ENCODE data around the gene KY.
A peak's percentile ranks its signal among the peaks of the same experiment; 100 is the strongest.

KY gene

DNA sequence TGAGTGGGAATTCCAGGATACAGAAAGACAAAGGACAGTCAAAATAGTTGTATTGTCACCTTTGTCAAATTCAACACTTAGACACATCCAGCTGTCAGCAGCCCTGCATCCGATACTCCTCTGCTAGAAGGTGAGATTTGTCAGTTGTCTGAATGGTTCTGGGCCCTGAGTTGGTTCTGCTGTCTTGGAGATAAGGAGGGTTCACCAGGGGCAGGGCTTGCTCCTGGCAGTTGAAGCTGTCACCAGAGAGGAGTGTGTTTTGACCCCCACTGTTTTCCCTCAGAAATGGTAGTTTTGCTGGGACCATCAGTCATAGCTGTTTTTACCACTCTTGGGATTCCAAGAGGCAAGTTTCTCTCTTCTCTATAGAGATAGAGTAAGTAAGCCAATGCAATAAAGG, 3.2 kb upstream of the KY start:
- H3K9ac ChIP-seq (ENCODE audit: low read length) = no peak overlapping the region
- H3K4me1 ChIP-seq (ENCODE audit: control insufficient read depth, insufficient read depth, low read length) = peaks cover 14% of the 10 kb centered on the region
- H3K36me3 ChIP-seq (ENCODE audit: control insufficient read depth, insufficient read depth, low read length, severe bottlenecking) = no peaks in the 10 kb centered on the region
- H3K9me3 ChIP-seq (ENCODE audit: control insufficient read depth, low read length) = no peaks in the 10 kb centered on the region
- no peak overlapping the region for H3K4me3 ChIP-seq (ENCODE audit: low read length)
- DNase-seq (ENCODE audit: low read depth) = no peak
- H3K27me3 ChIP-seq (replicated peaks; ENCODE audit: control insufficient read depth, insufficient read depth, low read length) = no peaks in the 10 kb centered on the region

DNA sequence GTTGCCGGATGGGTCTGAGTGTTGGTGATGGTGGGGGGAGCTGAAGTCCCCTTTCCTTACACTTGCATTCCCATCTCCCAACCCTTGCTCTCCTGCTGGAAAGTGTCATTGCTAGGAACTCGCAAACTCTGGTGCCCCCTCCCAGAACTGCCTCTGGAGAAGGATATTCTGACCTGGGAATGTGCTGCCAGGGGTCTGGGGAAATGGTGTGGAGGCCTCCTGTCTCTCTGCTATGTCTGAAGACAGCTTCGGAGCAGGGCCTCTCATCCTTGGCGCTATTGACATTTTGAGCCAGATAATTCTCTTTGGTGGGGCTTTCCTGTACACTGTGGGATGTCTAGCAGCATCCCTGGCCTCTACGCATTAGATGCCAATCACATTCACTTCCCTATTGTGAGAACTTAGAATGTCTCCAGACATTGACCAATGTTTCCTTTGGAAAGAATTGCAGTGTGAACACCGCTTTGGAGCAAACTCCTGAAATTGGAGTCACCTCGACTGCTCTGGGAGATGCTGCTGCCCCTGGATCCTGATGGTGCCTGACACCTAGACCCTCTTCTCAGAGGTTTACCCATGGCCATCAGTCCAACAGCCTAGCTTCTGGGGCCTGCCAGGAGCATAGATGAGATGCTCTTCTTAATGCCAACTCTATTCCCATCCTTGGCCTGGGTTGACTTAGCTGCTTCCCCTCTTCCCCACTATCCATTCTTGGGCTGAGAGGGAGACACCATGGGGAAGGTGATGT, 2.2 kb upstream of the KY start:
- Histone ChIP-seq H3K27me3 (replicated peaks; ENCODE audit: control insufficient read depth, insufficient read depth, low read length) (no peaks in the 10 kb centered on the region), H3K9ac (ENCODE audit: low read length) (no peak overlapping the region), H3K36me3 (ENCODE audit: control insufficient read depth, insufficient read depth, low read length, severe bottlenecking) (no peaks in the 10 kb centered on the region), H3K4me3 (ENCODE audit: low read length) (no peak overlapping the region), H3K9me3 (ENCODE audit: control insufficient read depth, low read length) (no peaks in the 10 kb centered on the region), H3K4me1 (ENCODE audit: control insufficient read depth, insufficient read depth, low read length) (peaks cover 14% of the 10 kb centered on the region)
- no peak for DNase-seq (ENCODE audit: low read depth)

DNA sequence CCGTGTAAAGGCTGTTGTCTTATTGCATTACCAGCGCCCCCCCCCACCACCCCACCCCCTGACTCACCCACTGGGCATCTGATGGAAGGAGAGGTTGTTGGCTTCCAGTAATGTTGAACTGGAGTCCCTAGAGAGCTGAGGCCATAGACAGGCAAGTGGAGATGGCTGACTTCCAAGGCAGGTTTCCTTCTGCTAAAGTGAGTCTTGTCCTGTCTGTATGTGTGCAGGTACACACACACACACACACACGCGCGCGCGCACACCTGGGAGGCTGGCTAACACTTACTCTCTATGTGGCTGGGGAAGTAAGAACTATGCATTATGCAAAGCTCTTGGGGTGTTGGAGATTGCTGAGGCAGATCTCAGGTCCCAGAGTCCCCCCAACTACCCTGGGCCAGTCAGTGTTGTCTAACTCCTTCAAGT, 1.6 kb upstream of the KY start:
- DNase-seq (ENCODE audit: low read depth) = peak; percentile 11
- Histone ChIP-seq H3K9ac (ENCODE audit: low read length) (no peak overlapping the region), H3K27me3 (replicated peaks; ENCODE audit: control insufficient read depth, insufficient read depth, low read length) (no peaks in the 10 kb centered on the region)

DNA sequence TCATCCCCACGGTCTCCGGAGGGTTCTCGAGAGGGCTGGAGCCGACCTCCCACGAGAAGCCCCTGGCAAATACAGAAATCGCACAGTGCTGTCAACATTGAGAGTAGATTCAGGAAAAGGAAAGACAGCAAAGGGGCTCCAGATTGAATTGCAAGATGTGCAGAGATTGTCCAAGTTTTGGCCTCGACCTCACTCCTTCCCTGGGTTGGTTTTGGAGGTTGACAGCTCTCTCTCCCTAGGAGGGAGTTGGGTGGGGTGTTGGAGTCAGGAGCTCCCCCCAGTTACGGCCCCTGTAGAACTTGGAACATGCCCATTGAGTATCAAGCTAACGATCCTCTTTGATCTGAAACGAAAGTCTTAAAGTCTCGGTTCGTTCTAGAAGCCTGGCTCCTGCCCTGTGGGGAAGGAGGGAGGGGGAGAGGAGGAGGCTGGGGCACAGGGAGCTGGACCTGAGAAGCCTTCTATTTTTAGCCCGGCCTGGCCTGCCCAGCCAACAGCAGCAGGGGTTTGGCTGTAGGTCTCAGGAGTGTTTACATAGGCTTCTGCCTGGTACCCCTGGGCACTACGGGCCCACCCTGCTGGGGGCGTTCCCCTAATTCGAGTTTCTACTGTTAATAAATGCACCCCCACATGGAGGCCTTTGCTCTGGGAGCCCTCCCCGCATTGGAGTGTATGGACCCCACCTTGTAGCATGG, 672 bp upstream of the KY start:
- Histone ChIP-seq H3K4me1 (ENCODE audit: control insufficient read depth, insufficient read depth, low read length) (peaks cover 14% of the 10 kb centered on the region), H3K9ac (ENCODE audit: low read length) (peak overlapping the region; percentile 43), H3K4me3 (ENCODE audit: low read length) (peak overlapping the region; percentile 76), H3K27me3 (replicated peaks; ENCODE audit: control insufficient read depth, insufficient read depth, low read length) (no peaks in the 10 kb centered on the region), H3K9me3 (ENCODE audit: control insufficient read depth, low read length) (no peaks in the 10 kb centered on the region), H3K36me3 (ENCODE audit: control insufficient read depth, insufficient read depth, low read length, severe bottlenecking) (no peaks in the 10 kb centered on the region)
- DNase-seq (ENCODE audit: low read depth) = peak; percentile 27

More for the DNA sequence above, 1.6 kb upstream of the KY start:
- Histone ChIP-seq H3K9me3 (ENCODE audit: control insufficient read depth, low read length) (no peaks in the 10 kb centered on the region), H3K36me3 (ENCODE audit: control insufficient read depth, insufficient read depth, low read length, severe bottlenecking) (no peaks in the 10 kb centered on the region), H3K4me1 (ENCODE audit: control insufficient read depth, insufficient read depth, low read length) (peaks cover 14% of the 10 kb centered on the region), H3K4me3 (ENCODE audit: low read length) (no peak overlapping the region)

DNA sequence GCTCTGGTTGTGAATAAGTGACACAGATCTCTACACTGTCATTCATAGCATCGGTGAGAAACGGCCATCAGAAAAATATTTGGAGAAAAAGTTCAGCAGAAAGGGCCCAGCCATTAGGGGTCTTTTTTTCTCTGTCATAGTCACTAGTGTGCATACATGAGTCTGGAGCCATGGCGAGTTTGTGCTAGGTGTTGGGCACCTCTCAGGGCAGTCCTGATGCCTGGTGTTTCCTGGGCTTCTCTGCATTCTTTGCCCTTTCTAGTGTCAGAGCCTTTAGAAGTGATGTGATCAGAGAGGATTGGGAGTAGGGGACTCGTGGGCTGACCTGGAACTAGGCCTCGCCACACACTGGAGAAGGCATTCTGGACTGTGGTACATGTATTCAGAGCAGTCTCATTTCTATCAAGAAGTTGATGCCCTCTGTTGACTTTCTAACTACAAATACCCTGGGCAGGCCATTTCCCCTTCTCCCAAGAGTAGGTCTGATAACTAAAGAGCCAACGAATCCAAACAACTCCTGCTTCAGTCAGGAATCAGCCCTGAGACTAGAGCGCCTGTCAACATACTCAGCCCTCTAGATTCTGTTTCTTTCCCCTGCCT, 1.6 kb downstream of the KY start:
- Histone ChIP-seq H3K27me3 (replicated peaks; ENCODE audit: control insufficient read depth, insufficient read depth, low read length) (no peaks in the 10 kb centered on the region), H3K4me3 (ENCODE audit: low read length) (no peak overlapping the region), H3K9me3 (ENCODE audit: control insufficient read depth, low read length) (no peaks in the 10 kb centered on the region), H3K9ac (ENCODE audit: low read length) (no peak overlapping the region), H3K36me3 (ENCODE audit: control insufficient read depth, insufficient read depth, low read length, severe bottlenecking) (no peaks in the 10 kb centered on the region), H3K4me1 (ENCODE audit: control insufficient read depth, insufficient read depth, low read length) (peaks cover 14% of the 10 kb centered on the region)
- no peak for DNase-seq (ENCODE audit: low read depth)

DNA sequence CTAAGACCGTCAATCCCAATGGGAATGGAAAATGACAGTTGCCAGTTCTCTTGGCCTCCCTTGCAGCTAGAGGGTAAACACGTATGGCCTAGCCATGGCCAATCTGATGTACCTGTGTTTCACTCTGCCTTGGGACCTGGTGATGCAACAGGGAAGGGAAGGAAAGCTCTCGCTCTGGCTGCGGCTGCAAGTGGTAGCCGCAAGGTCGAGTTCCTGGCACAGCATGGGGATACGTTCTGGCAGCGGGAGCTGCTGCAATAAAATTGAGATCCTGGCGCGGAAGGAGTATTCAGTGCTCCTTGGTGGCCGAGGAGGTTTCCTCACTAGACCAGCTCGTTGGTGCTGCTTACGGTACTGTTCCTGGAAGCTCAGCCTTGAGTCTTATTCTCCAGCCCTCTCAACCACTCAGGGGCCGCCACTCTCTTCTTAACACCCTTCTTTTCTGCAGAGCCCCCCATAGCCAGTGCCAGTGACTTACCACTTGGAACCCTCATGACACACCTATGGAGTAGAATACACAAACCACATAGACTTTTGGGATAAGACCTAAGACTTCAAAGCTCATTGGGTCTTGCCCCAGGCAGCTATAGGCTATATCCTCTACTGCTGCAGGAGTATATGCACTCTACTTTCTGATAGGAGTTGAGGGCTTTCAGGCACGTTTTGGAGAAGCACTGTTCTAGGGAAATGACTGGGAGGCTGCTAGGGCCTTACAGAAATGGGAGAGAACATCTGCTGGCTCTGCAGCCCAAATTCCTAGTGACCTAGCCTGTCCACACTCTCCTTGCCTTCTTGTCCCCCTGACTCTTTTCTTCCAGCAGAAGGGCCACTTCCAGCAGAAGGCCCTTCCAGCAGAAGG, 2.7 kb downstream of the KY start:
- peaks cover 14% of the 10 kb centered on the region for H3K4me1 ChIP-seq (ENCODE audit: control insufficient read depth, insufficient read depth, low read length)
- no peak overlapping the region for H3K4me3 ChIP-seq (ENCODE audit: low read length)
- no peak for DNase-seq (ENCODE audit: low read depth)
- no peaks in the 10 kb centered on the region for H3K36me3 ChIP-seq (ENCODE audit: control insufficient read depth, insufficient read depth, low read length, severe bottlenecking)
- H3K9me3 ChIP-seq (ENCODE audit: control insufficient read depth, low read length) = no peaks in the 10 kb centered on the region
- no peaks in the 10 kb centered on the region for H3K27me3 ChIP-seq (replicated peaks; ENCODE audit: control insufficient read depth, insufficient read depth, low read length)
- no peak overlapping the region for H3K9ac ChIP-seq (ENCODE audit: low read length)

DNA sequence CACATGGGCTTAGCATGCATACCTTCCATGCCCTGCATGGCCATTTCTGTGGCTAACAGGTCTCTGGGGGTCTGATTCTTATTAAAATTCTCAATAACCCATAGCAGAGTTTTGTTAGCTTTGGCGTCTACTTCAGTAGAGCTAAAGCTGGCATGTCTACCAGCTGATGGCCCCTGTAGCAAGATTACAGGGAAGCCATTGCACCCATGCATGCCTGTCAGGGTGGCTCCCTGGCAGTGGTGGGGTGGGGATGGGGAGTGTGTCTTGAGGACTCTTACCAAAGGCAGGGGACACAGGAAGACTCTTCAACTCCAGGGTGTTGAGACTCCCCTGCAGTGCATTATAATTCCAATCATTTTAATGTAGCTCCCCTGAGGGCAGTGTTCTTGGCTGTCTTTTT, 4.7 kb downstream of the KY start:
- Histone ChIP-seq H3K4me3 (ENCODE audit: low read length) (no peak overlapping the region), H3K9me3 (ENCODE audit: control insufficient read depth, low read length) (no peaks in the 10 kb centered on the region), H3K9ac (ENCODE audit: low read length) (no peak overlapping the region), H3K27me3 (replicated peaks; ENCODE audit: control insufficient read depth, insufficient read depth, low read length) (no peaks in the 10 kb centered on the region), H3K36me3 (ENCODE audit: control insufficient read depth, insufficient read depth, low read length, severe bottlenecking) (no peaks in the 10 kb centered on the region), H3K4me1 (ENCODE audit: control insufficient read depth, insufficient read depth, low read length) (peaks cover 3% of the 10 kb centered on the region)
- DNase-seq (ENCODE audit: low read depth) = no peak

DNA sequence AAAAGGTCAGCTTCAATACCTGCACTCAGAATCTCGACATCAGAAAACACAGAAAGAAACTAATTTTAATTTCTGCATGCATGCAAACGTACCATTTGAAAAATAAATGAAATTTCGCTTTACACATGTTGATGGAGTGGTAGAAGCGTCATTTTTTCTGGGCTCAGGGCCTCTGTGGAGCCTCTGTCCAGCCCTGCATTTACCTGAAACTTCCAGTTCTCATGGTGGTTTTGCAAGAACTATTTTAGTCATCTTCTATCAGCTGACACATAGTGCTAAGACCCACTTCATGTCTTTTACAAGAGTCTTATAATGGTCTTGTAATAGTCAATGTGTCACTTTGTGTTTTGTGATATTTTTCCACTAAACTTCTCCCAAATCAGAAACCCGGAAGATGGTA, 5.3 kb downstream of the KY start:
- no peak overlapping the region for H3K4me3 ChIP-seq (ENCODE audit: low read length)
- H3K4me1 ChIP-seq (ENCODE audit: control insufficient read depth, insufficient read depth, low read length) = peaks cover 3% of the 10 kb centered on the region
- no peaks in the 10 kb centered on the region for H3K36me3 ChIP-seq (ENCODE audit: control insufficient read depth, insufficient read depth, low read length, severe bottlenecking)
- no peaks in the 10 kb centered on the region for H3K27me3 ChIP-seq (replicated peaks; ENCODE audit: control insufficient read depth, insufficient read depth, low read length)
- no peak overlapping the region for H3K9ac ChIP-seq (ENCODE audit: low read length)
- no peaks in the 10 kb centered on the region for H3K9me3 ChIP-seq (ENCODE audit: control insufficient read depth, low read length)
- DNase-seq (ENCODE audit: low read depth) = no peak

DNA sequence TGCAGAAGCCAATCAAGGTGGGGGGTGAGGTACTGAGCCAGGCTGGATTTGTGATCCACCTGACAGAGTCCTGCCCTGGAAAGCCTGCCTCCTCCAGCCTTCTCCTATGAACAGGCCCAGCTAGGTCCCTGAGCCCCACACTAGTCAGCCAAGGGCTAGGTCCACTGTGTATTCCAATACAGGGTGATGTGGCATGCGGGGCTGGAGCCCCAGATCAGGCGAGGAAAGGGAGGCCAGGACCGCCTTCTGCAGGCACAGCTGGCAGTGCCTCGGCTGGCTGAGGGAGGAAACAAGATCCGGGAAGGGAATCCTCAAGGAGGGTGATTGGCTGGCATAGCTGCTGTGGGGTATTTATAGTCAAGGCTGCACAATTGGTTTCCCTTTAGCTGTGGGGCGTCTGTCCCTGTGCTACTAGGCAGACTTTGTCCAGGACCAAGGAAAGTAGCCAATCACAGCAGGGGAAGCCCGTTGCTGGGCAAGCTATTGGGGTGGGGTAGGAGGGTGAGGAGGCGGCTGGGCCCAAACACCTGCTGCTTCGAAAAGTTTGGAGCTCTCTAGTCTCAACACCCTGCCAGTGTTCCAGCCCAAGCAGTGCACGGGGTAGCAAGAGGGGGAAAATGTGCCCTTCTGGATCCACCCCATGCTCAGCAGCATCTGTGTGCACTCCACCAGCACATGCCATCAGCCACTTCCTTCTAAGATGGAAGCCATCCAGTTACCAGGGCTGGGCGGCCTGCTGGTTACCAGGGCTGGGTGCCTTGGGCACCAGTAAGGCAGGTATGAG, 5.9 kb downstream of the KY start:
- Histone ChIP-seq H3K9ac (ENCODE audit: low read length) (no peak overlapping the region), H3K9me3 (ENCODE audit: control insufficient read depth, low read length) (no peaks in the 10 kb centered on the region), H3K36me3 (ENCODE audit: control insufficient read depth, insufficient read depth, low read length, severe bottlenecking) (no peaks in the 10 kb centered on the region), H3K27me3 (replicated peaks; ENCODE audit: control insufficient read depth, insufficient read depth, low read length) (no peaks in the 10 kb centered on the region), H3K4me3 (ENCODE audit: low read length) (no peak overlapping the region), H3K4me1 (ENCODE audit: control insufficient read depth, insufficient read depth, low read length) (no peaks in the 10 kb centered on the region)
- no peak for DNase-seq (ENCODE audit: low read depth)

DNA sequence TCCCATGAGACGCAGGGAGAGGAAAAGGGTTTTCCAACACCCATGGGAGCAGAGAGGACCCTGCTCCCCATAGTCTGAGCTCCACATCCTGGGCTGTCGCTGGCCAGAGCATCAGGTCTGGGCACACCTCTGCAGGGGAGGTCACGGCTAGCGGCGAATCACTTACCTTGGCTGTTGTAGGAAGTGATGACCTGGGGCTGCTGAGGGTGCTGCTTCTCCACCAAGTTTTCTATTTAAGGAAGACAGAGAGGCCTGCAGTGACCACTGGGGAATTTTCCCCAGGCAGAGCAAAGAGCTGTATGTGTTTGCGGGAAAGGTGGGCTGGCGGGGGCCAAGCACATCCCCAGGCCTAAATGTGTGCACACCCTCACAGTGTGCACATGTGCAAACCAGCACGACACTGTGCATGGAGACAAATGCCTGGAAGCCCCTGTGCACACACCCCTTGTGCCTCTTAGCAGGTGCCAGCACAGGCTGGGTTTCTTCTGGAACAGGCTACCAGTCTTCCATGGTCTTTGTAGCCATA, 7.6 kb downstream of the KY start:
- Histone ChIP-seq H3K4me1 (ENCODE audit: control insufficient read depth, insufficient read depth, low read length) (no peaks in the 10 kb centered on the region), H3K9me3 (ENCODE audit: control insufficient read depth, low read length) (no peaks in the 10 kb centered on the region), H3K9ac (ENCODE audit: low read length) (no peak overlapping the region), H3K36me3 (ENCODE audit: control insufficient read depth, insufficient read depth, low read length, severe bottlenecking) (no peaks in the 10 kb centered on the region), H3K27me3 (replicated peaks; ENCODE audit: control insufficient read depth, insufficient read depth, low read length) (no peaks in the 10 kb centered on the region), H3K4me3 (ENCODE audit: low read length) (no peak overlapping the region)
- no peak for DNase-seq (ENCODE audit: low read depth)

Measured in adipocyte (in vitro differentiated cells).